SK-N-MC (cell line): Measurements from ENCODE around the gene GRIK3.

Experiments used
- EZH2 ChIP-seq: fragments of 200-600 bp; sonication (generic); IDR thresholded peaks from one replicate; pipeline ENCODE4 v1.6.1; 2017; ENCODE audit warnings: antibody characterized with exemption
- POLR2AphosphoS5 ChIP-seq: IDR thresholded peaks from 2 replicates; pipeline ENCODE4 v1.6.1; 2012; ENCODE audit warnings: mild to moderate bottlenecking, low read depth, low read length, borderline replicate concordance

GRCh38 chr1:37006132-37006868 lies 28.0 kb downstream of the GRIK3 start:
- TF ChIP-seq POLR2AphosphoS5 (no peak), EZH2 (no peak)
